T-helper 2 cell (primary cell): ENCODE data around the gene GPR17.

Experiments
- DNase-seq, 5 experiments: peaks; one replicate each; pipeline versions ENCODE4 v3.0.0 to v3.0.0-alpha.2; 2012 to 2022

GPR17 gene

GRCh38 chr2:127615511-127616166 is 30.3 kb upstream of the GPR17 start:
- DNase-seq: no peak

- no peak for DNase-seq
Observed at GRCh38 chr2:127618551-127619202, 27.3 kb upstream of the GPR17 start.

GRCh38 chr2:127619203-127619590 is 26.8 kb upstream of the GPR17 start:
- DNase-seq: no peak

- no peak for DNase-seq
Observed at GRCh38 chr2:127619877-127620705, 25.9 kb upstream of the GPR17 start.

- DNase-seq: no peak
Observed at GRCh38 chr2:127620866-127621265, 25.1 kb upstream of the GPR17 start.

- DNase-seq: no peak
Observed at GRCh38 chr2:127621981-127622431, 23.9 kb upstream of the GPR17 start.

- no peak for DNase-seq
Observed at GRCh38 chr2:127622561-127623387, 23.2 kb upstream of the GPR17 start.

- no peak for DNase-seq
Observed at GRCh38 chr2:127623388-127624319, 22.3 kb upstream of the GPR17 start.

- DNase-seq: no peak
Observed at GRCh38 chr2:127624320-127624755, 21.6 kb upstream of the GPR17 start.

- DNase-seq: no peak
Observed at GRCh38 chr2:127624756-127625571, 21.0 kb upstream of the GPR17 start.

GRCh38 chr2:127625572-127625951 is 20.4 kb upstream of the GPR17 start:
- DNase-seq: peak in 1 of 5 experiments; percentile 6

- no peak for DNase-seq
Observed at GRCh38 chr2:127626175-127626574, 19.8 kb upstream of the GPR17 start.

GRCh38 chr2:127626917-127627739 is 18.8 kb upstream of the GPR17 start:
- no peak for DNase-seq

- no peak for DNase-seq
Observed at GRCh38 chr2:127627740-127628571, 18.0 kb upstream of the GPR17 start.

- DNase-seq: no peak
Observed at GRCh38 chr2:127628767-127629614, 17.0 kb upstream of the GPR17 start.

- DNase-seq: no peak
Observed at GRCh38 chr2:127629637-127630036, 16.3 kb upstream of the GPR17 start.

GRCh38 chr2:127630096-127630863 is 15.7 kb upstream of the GPR17 start:
- no peak for DNase-seq
